H1 (cell line): ENCODE measurements around the gene EMC1. TPM values are rescaled to one million over a fixed set of nuclear protein-coding genes. Genes with fewer than 3 reads are reported as not detected.

Experiments used
- CEBPB ChIP-seq: IDR thresholded peaks from 2 replicates; pipeline ENCODE4 v1.6.1; 2012; ENCODE audit warnings: low read depth, low read length
- polyA plus RNA-seq, 7 experiments: library from polyadenylated mRNA; depleted of rRNA in 3 of 7; stranded (reverse) in 5 of 7; unstranded in 2 of 7; fragments of >200 nt in 5 of 7; fragments of 200-250 nt in 2 of 7; gene quantifications; 1 replicate in 5 of 7; 2 replicates in 1 of 7; 4 replicates in 1 of 7; pipeline versions ENCODE4 v1.2.1 to v1.2.3, GENCODE V29; 2011 to 2013; ENCODE audit warnings: missing spikeins in 2 of 7, mixed read lengths in 2 of 7
- total RNA-seq: library from RNA; stranded (reverse); fragmentation: NEBNext Ultra II Directional; extraction: Animal tissue kit (Norgen Biotek cat#: 25700); gene quantifications from 2 replicates; pipeline ENCODE4 v1.2.1, GENCODE V29; 2021

Gene EMC1
- total and polyA plus RNA-seq, 2 of the 8 experiments (the other 6 are each of a cell fraction or from before 2014, with no cell fraction given): 51.0 to 53.5 TPM

GRCh38 chr1:19222573-19222972 is 28.8 kb downstream of the EMC1 start (continued):
- no peak for TF ChIP-seq CEBPB
